GM12892 (cell line): ENCODE results near the gene DHRS7C.

Experiments
- POLR2A ChIP-seq: IDR thresholded peaks from 2 replicates; pipeline ENCODE4 v1.6.1; 2011; ENCODE audit warnings: low read depth, low read length, control low read depth
- POLR2AphosphoS5 ChIP-seq: IDR thresholded peaks from 2 replicates; pipeline ENCODE4 v1.6.1; 2011; ENCODE audit warnings: low read depth, low read length, control low read depth

DNA sequence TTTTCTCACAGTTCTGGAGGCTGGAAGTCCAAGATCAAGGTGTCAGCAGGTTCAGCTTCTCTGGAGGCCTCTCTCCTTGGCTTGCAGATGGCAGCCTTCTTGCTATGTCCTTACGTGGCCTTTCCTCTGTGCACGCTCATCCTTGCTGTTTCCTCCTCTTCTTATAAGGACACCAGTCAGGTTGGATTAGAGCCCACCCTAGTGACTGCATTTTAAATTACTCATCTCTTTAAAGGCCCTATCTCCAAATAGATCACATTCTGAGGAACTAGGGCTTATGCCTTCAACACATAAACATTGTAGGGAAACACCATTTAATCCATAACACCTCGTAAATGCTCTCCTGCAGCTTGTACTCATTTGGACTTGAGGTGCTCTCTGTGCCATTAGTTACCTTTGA, 36.3 kb downstream of the DHRS7C start:
- TF ChIP-seq POLR2A (no peak), POLR2AphosphoS5 (no peak)
